ENCODE measurements around the gene AGPAT4.
"Not testable (repeated sequence)": the region's sequence is repeated elsewhere in the genome, so short reads cannot be mapped to it uniquely, and the experiment has no call there.

- TF ChIP-seq CTCF (IDR thresholded peaks at IDR 0.05 in 4 of 5, conservative IDR thresholded peaks at IDR 0.05 in 1 of 5); POLR2A (IDR thresholded peaks at IDR 0.05): not testable (repeated sequence)
Measured at GRCh38 chr6:161123319-161123718, 150.5 kb downstream of the AGPAT4 start.
